H1 (cell line): Measurements from ENCODE around the gene ME3. TPM values are rescaled to one million over a fixed set of nuclear protein-coding genes. Genes with fewer than 3 reads are reported as not detected.

Experiments used
- BCL11A ChIP-seq, 2 experiments: IDR thresholded peaks; one replicate each; pipeline ENCODE4 v1.6.1; 2011; ENCODE audit warnings: low read depth in 2 of 2, low read length in 2 of 2, mild to moderate bottlenecking in 2 of 2
- CBX5 ChIP-seq: fragments of 300-800, 300-1000 bp; sonication (generic); IDR thresholded peaks from 2 replicates; pipeline ENCODE4 v1.7.1; 2016; ENCODE audit warnings: antibody characterized with exemption, low read length, low read depth
- CREB1 ChIP-seq: IDR thresholded peaks from 2 replicates; pipeline ENCODE4 v1.6.1; 2012; ENCODE audit warnings: inconsistent platforms
- GTF2F1 ChIP-seq: IDR thresholded peaks from 2 replicates; pipeline ENCODE4 v1.6.1; 2012; ENCODE audit warnings: low read depth, low read length, improper control_type of control experiment, borderline replicate concordance
- KDM1A ChIP-seq: fragments of 200-600, 300-600 bp; sonication (generic); IDR thresholded peaks from 2 replicates; pipeline ENCODE4 v1.7.1; 2016; ENCODE audit warnings: mild to moderate bottlenecking, low read length, borderline replicate concordance
- KDM4A ChIP-seq: IDR thresholded peaks from one replicate; pipeline ENCODE4 v1.7.1; 2012; ENCODE audit warnings: low read depth, mild to moderate bottlenecking, moderate library complexity, low read length, inconsistent platforms; ENCODE audit not compliant: severe bottlenecking
- KDM5A ChIP-seq: fragments of 200-600 bp; IDR thresholded peaks from 2 replicates; pipeline ENCODE4 v1.7.1; 2012; ENCODE audit warnings: mild to moderate bottlenecking, low read length, inconsistent platforms, mixed read lengths
- NRF1 ChIP-seq: IDR thresholded peaks from 2 replicates; pipeline ENCODE4 v1.6.1; 2011; ENCODE audit warnings: mild to moderate bottlenecking, low read depth, low read length, improper control_type of control experiment
- RBBP5 ChIP-seq: IDR thresholded peaks from 2 replicates; pipeline ENCODE4 v1.7.1; 2012; ENCODE audit warnings: low read depth, mild to moderate bottlenecking, inconsistent platforms, low read length, moderate library complexity, borderline replicate concordance
- RNF2 ChIP-seq: fragments of 200-900, 300-1000 bp; sonication (generic); IDR thresholded peaks from 2 replicates; pipeline ENCODE4 v1.7.1; 2016; ENCODE audit warnings: borderline replicate concordance, low read depth, mild to moderate bottlenecking, antibody characterized with exemption, low read length; ENCODE audit not compliant: poor library complexity, severe bottlenecking; ENCODE audit errors: missing control alignments
- polyA plus RNA-seq, 7 experiments: library from polyadenylated mRNA; depleted of rRNA in 3 of 7; stranded (reverse) in 5 of 7; unstranded in 2 of 7; fragments of >200 nt in 5 of 7; fragments of 200-250 nt in 2 of 7; gene quantifications; 1 replicate in 5 of 7; 2 replicates in 1 of 7; 4 replicates in 1 of 7; pipeline versions ENCODE4 v1.2.1 to v1.2.3, GENCODE V29; 2011 to 2013; ENCODE audit warnings: missing spikeins in 2 of 7, mixed read lengths in 2 of 7
- total RNA-seq: library from RNA; stranded (reverse); fragmentation: NEBNext Ultra II Directional; extraction: Animal tissue kit (Norgen Biotek cat#: 25700); gene quantifications from 2 replicates; pipeline ENCODE4 v1.2.1, GENCODE V29; 2021
- TF ChIP-seq, protein P1 (sequence below): fragments of 300-600 bp; sonication (generic); IDR thresholded peaks from 2 replicates; pipeline ENCODE4 v1.7.1; 2012; ENCODE audit warnings: low read length, moderate library complexity, mild to moderate bottlenecking, inconsistent platforms; ENCODE audit not compliant: insufficient replicate concordance

The ME3 gene
- total and polyA plus RNA-seq, 2 of the 8 experiments (the other 6 are each of a cell fraction or from before 2014, with no cell fraction given): 1.5 to 2.8 TPM

GRCh38 chr11:86492370-86493010 is 179.9 kb downstream of the ME3 start (continued):
- TF ChIP-seq, protein P1, sequence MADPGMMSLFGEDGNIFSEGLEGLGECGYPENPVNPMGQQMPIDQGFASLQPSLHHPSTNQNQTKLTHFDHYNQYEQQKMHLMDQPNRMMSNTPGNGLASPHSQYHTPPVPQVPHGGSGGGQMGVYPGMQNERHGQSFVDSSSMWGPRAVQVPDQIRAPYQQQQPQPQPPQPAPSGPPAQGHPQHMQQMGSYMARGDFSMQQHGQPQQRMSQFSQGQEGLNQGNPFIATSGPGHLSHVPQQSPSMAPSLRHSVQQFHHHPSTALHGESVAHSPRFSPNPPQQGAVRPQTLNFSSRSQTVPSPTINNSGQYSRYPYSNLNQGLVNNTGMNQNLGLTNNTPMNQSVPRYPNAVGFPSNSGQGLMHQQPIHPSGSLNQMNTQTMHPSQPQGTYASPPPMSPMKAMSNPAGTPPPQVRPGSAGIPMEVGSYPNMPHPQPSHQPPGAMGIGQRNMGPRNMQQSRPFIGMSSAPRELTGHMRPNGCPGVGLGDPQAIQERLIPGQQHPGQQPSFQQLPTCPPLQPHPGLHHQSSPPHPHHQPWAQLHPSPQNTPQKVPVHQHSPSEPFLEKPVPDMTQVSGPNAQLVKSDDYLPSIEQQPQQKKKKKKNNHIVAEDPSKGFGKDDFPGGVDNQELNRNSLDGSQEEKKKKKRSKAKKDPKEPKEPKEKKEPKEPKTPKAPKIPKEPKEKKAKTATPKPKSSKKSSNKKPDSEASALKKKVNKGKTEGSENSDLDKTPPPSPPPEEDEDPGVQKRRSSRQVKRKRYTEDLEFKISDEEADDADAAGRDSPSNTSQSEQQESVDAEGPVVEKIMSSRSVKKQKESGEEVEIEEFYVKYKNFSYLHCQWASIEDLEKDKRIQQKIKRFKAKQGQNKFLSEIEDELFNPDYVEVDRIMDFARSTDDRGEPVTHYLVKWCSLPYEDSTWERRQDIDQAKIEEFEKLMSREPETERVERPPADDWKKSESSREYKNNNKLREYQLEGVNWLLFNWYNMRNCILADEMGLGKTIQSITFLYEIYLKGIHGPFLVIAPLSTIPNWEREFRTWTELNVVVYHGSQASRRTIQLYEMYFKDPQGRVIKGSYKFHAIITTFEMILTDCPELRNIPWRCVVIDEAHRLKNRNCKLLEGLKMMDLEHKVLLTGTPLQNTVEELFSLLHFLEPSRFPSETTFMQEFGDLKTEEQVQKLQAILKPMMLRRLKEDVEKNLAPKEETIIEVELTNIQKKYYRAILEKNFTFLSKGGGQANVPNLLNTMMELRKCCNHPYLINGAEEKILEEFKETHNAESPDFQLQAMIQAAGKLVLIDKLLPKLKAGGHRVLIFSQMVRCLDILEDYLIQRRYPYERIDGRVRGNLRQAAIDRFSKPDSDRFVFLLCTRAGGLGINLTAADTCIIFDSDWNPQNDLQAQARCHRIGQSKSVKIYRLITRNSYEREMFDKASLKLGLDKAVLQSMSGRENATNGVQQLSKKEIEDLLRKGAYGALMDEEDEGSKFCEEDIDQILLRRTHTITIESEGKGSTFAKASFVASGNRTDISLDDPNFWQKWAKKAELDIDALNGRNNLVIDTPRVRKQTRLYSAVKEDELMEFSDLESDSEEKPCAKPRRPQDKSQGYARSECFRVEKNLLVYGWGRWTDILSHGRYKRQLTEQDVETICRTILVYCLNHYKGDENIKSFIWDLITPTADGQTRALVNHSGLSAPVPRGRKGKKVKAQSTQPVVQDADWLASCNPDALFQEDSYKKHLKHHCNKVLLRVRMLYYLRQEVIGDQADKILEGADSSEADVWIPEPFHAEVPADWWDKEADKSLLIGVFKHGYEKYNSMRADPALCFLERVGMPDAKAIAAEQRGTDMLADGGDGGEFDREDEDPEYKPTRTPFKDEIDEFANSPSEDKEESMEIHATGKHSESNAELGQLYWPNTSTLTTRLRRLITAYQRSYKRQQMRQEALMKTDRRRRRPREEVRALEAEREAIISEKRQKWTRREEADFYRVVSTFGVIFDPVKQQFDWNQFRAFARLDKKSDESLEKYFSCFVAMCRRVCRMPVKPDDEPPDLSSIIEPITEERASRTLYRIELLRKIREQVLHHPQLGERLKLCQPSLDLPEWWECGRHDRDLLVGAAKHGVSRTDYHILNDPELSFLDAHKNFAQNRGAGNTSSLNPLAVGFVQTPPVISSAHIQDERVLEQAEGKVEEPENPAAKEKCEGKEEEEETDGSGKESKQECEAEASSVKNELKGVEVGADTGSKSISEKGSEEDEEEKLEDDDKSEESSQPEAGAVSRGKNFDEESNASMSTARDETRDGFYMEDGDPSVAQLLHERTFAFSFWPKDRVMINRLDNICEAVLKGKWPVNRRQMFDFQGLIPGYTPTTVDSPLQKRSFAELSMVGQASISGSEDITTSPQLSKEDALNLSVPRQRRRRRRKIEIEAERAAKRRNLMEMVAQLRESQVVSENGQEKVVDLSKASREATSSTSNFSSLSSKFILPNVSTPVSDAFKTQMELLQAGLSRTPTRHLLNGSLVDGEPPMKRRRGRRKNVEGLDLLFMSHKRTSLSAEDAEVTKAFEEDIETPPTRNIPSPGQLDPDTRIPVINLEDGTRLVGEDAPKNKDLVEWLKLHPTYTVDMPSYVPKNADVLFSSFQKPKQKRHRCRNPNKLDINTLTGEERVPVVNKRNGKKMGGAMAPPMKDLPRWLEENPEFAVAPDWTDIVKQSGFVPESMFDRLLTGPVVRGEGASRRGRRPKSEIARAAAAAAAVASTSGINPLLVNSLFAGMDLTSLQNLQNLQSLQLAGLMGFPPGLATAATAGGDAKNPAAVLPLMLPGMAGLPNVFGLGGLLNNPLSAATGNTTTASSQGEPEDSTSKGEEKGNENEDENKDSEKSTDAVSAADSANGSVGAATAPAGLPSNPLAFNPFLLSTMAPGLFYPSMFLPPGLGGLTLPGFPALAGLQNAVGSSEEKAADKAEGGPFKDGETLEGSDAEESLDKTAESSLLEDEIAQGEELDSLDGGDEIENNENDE: no peak
- TF ChIP-seq CBX5 (no peak), RBBP5 (no peak), KDM5A (no peak), CREB1 (no peak), KDM4A (no peak), KDM1A (no peak), RNF2 (no peak), GTF2F1 (no peak), BCL11A (IDR thresholded peaks at IDR 0.05; ENCODE audit: low read depth in 2 of 2, low read length in 2 of 2) (no peak), NRF1 (no peak)
- TF ChIP-seq, all 59 proteins: peak for 0
